ENCODE results near the gene AIG1. TPM values are rescaled to one million over a fixed set of nuclear protein-coding genes. Genes with fewer than 3 reads are reported as not detected.

Gene AIG1
- total RNA-seq, 2 experiments from 2014 or later, result 7.4 to 8.4 TPM

GRCh38 chr6:143157131-143157530 is 96.4 kb downstream of the AIG1 start:
- POLR2A ChIA-PET, result no interaction called here
- no peak overlapping the region for H3K27ac Mint-ChIP-seq

GRCh38 chr6:143158113-143158581 is 97.5 kb downstream of the AIG1 start:
- H3K9me3 Mint-ChIP-seq, result no peaks in the 10 kb centered on the region
- DNase-seq (no peak), ATAC-seq (ENCODE audit: poor library complexity) (no peak)
- H3K4me3 Mint-ChIP-seq, result no peak overlapping the region
- no peaks in the 10 kb centered on the region for H3K4me1 Mint-ChIP-seq (ENCODE audit: low read depth)
- no peak overlapping the region for H3K27ac Mint-ChIP-seq
- POLR2A ChIA-PET, result no interaction called here
- Histone ChIP-seq H3K27me3 (ENCODE audit: control insufficient read depth in 1 of 2, insufficient read depth in 2 of 2, low read length in 2 of 2) (no peaks in the 10 kb centered on the region), H3K27ac (ENCODE audit: low read depth in 1 of 2, low read length in 2 of 2) (no peak overlapping the region), H3K9me3 (ENCODE audit: control insufficient read depth in 1 of 2, insufficient read depth in 1 of 2, low read length in 2 of 2) (no peaks in the 10 kb centered on the region), H3K4me1 (ENCODE audit: insufficient read depth, low read length) (no peaks in the 10 kb centered on the region), H3K36me3 (ENCODE audit: insufficient read depth, low read length) (no peaks in the 10 kb centered on the region), H3K4me3 (ENCODE audit: low read length) (no peak overlapping the region)
- intact Hi-C loops (cut with DNase I, micrococcal nuclease), result no loop called here
- H3K27me3 Mint-ChIP-seq, result no peaks in the 10 kb centered on the region
- TF ChIP-seq, protein P1, sequence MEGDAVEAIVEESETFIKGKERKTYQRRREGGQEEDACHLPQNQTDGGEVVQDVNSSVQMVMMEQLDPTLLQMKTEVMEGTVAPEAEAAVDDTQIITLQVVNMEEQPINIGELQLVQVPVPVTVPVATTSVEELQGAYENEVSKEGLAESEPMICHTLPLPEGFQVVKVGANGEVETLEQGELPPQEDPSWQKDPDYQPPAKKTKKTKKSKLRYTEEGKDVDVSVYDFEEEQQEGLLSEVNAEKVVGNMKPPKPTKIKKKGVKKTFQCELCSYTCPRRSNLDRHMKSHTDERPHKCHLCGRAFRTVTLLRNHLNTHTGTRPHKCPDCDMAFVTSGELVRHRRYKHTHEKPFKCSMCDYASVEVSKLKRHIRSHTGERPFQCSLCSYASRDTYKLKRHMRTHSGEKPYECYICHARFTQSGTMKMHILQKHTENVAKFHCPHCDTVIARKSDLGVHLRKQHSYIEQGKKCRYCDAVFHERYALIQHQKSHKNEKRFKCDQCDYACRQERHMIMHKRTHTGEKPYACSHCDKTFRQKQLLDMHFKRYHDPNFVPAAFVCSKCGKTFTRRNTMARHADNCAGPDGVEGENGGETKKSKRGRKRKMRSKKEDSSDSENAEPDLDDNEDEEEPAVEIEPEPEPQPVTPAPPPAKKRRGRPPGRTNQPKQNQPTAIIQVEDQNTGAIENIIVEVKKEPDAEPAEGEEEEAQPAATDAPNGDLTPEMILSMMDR (IDR thresholded peaks at IDR 0.05), result no peak
- no peaks in the 10 kb centered on the region for H3K36me3 Mint-ChIP-seq (ENCODE audit: low read depth)
- CTCF ChIA-PET, result no interaction called here

More at GRCh38 chr6:143157131-143157530, 96.4 kb downstream of the AIG1 start:
- Mint-ChIP-seq H3K4me1 (ENCODE audit: low read depth) (no peaks in the 10 kb centered on the region), H3K36me3 (ENCODE audit: low read depth) (no peaks in the 10 kb centered on the region), H3K4me3 (no peak overlapping the region), H3K27me3 (no peaks in the 10 kb centered on the region), H3K9me3 (no peaks in the 10 kb centered on the region)
- TF ChIP-seq, protein P1 (IDR thresholded peaks at IDR 0.05), result no peak
- no peaks in the 10 kb centered on the region for H3K36me3 ChIP-seq (ENCODE audit: insufficient read depth, low read length)
- intact Hi-C loops (cut with DNase I, micrococcal nuclease), result no loop called here
- H3K4me3 ChIP-seq (ENCODE audit: low read length), result no peak overlapping the region
- no peak overlapping the region for H3K27ac ChIP-seq (ENCODE audit: low read depth in 1 of 2, low read length in 2 of 2)
- H3K9me3 ChIP-seq (ENCODE audit: control insufficient read depth in 1 of 2, insufficient read depth in 1 of 2, low read length in 2 of 2), result no peaks in the 10 kb centered on the region
- CTCF ChIA-PET, result no interaction called here
- H3K27me3 ChIP-seq (ENCODE audit: control insufficient read depth in 1 of 2, insufficient read depth in 2 of 2, low read length in 2 of 2), result no peaks in the 10 kb centered on the region
- no peak for ATAC-seq (ENCODE audit: poor library complexity)
- DNase-seq, result no peak
- H3K4me1 ChIP-seq (ENCODE audit: insufficient read depth, low read length), result no peaks in the 10 kb centered on the region

GRCh38 chr6:143159001-143159400 is 98.3 kb downstream of the AIG1 start:
- no peak overlapping the region for H3K4me3 Mint-ChIP-seq
- H3K27ac ChIP-seq (ENCODE audit: low read depth in 1 of 2, low read length in 2 of 2), result no peak overlapping the region
- H3K4me1 ChIP-seq (ENCODE audit: insufficient read depth, low read length), result no peaks in the 10 kb centered on the region
- H3K9me3 Mint-ChIP-seq, result no peaks in the 10 kb centered on the region
- no peaks in the 10 kb centered on the region for H3K9me3 ChIP-seq (ENCODE audit: control insufficient read depth in 1 of 2, insufficient read depth in 1 of 2, low read length in 2 of 2)
- H3K27me3 ChIP-seq (ENCODE audit: control insufficient read depth in 1 of 2, insufficient read depth in 2 of 2, low read length in 2 of 2), result no peaks in the 10 kb centered on the region
- H3K27me3 Mint-ChIP-seq, result no peaks in the 10 kb centered on the region
- no peak overlapping the region for H3K27ac Mint-ChIP-seq
- H3K4me1 Mint-ChIP-seq (ENCODE audit: low read depth), result no peaks in the 10 kb centered on the region
- no peaks in the 10 kb centered on the region for H3K36me3 ChIP-seq (ENCODE audit: insufficient read depth, low read length)
- intact Hi-C loops (cut with DNase I, micrococcal nuclease), result no loop called here
- TF ChIP-seq, protein P1 (IDR thresholded peaks at IDR 0.05), result no peak
- ChIA-PET POLR2A (no interaction called here), CTCF (no interaction called here)
- no peak for ATAC-seq (ENCODE audit: poor library complexity)
- DNase-seq, result no peak
- H3K36me3 Mint-ChIP-seq (ENCODE audit: low read depth), result no peaks in the 10 kb centered on the region
- H3K4me3 ChIP-seq (ENCODE audit: low read length), result no peak overlapping the region
